MCF 10A (cell line): ENCODE measurements around the gene ARSG. TPM values are rescaled to one million over a fixed set of nuclear protein-coding genes. Genes with fewer than 3 reads are reported as not detected.
A peak's percentile ranks its signal among the peaks of the same experiment; 100 is the strongest.
"Not testable (repeated sequence)": the region's sequence is repeated elsewhere in the genome, so short reads cannot be mapped to it uniquely, and the experiment has no call there.

Source experiments
- BruUV-seq: library from RNA; stranded (reverse); fragments of 400-500 nt; replicated peaks from 2 replicates; lab custom pipeline; 2021; lab: Mats Ljungman, UMichigan
- CTCF ChIA-PET: fragments of 300-600 bp; sonication (Branson Sonifier 250); formaldehyde crosslinking; extraction: SDS; loops from one replicate; lab custom pipeline; 2021; ENCODE audit warnings: antibody characterized with exemption, inconsistent platforms; lab: Yijun Ruan, JAX
- POLR2A ChIA-PET: fragments of 300-600, 350-650 bp; sonication (Branson Sonifier 250); formaldehyde crosslinking; extraction: SDS; loops from one replicate; lab custom pipeline; 2020; ENCODE audit warnings: antibody characterized with exemption, inconsistent platforms; lab: Yijun Ruan, JAX
- DNase-seq: peaks from one replicate; pipeline ENCODE4 v3.0.0-alpha.2; 2018; ENCODE audit not compliant: unreplicated experiment
- H3K27ac Mint-ChIP-seq: one replicate; pipeline ENCODE4 v1.8.0; 2022; ENCODE audit warnings: mild to moderate bottlenecking, low read depth, mixed read lengths; ENCODE audit not compliant: unreplicated experiment
- H3K27me3 Mint-ChIP-seq: one replicate; pipeline ENCODE4 v1.8.0; 2022; ENCODE audit warnings: mixed read lengths; ENCODE audit not compliant: insufficient read depth, unreplicated experiment
- H3K36me3 Mint-ChIP-seq: one replicate; pipeline ENCODE4 v1.8.0; 2022; ENCODE audit warnings: mild to moderate bottlenecking, moderate library complexity, mixed read lengths; ENCODE audit not compliant: insufficient read depth, unreplicated experiment
- H3K4me1 Mint-ChIP-seq: one replicate; pipeline ENCODE4 v1.8.0; 2022; ENCODE audit warnings: mixed read lengths; ENCODE audit not compliant: insufficient read depth, unreplicated experiment
- H3K4me3 Mint-ChIP-seq: one replicate; pipeline ENCODE4 v1.8.0; 2022; ENCODE audit warnings: mild to moderate bottlenecking, moderate library complexity, mixed read lengths; ENCODE audit not compliant: unreplicated experiment
- H3K9me3 Mint-ChIP-seq: one replicate; pipeline ENCODE4 v1.8.0; 2022; ENCODE audit warnings: mixed read lengths; ENCODE audit not compliant: unreplicated experiment
- CTCF ChIP-seq: fragments of 200-600 bp; IDR thresholded peaks from one replicate; pipeline ENCODE4 v1.8.0; 2022; ENCODE audit warnings: antibody characterized with exemption, mild to moderate bottlenecking; ENCODE audit not compliant: unreplicated experiment
- intact Hi-C: fragments of 100-400 bp; cut with micrococcal nuclease; formaldehyde crosslinking; loops from 2 replicates; pipeline ENCODE4 v1.14.1; 2022
- total RNA-seq: library from RNA; stranded (reverse); gene quantifications from 2 replicates; pipeline ENCODE4 v1.2.3, GENCODE V29; 2022

Gene ARSG
- total RNA-seq, 1 experiment from 2014 or later: 5.9 TPM

DNA sequence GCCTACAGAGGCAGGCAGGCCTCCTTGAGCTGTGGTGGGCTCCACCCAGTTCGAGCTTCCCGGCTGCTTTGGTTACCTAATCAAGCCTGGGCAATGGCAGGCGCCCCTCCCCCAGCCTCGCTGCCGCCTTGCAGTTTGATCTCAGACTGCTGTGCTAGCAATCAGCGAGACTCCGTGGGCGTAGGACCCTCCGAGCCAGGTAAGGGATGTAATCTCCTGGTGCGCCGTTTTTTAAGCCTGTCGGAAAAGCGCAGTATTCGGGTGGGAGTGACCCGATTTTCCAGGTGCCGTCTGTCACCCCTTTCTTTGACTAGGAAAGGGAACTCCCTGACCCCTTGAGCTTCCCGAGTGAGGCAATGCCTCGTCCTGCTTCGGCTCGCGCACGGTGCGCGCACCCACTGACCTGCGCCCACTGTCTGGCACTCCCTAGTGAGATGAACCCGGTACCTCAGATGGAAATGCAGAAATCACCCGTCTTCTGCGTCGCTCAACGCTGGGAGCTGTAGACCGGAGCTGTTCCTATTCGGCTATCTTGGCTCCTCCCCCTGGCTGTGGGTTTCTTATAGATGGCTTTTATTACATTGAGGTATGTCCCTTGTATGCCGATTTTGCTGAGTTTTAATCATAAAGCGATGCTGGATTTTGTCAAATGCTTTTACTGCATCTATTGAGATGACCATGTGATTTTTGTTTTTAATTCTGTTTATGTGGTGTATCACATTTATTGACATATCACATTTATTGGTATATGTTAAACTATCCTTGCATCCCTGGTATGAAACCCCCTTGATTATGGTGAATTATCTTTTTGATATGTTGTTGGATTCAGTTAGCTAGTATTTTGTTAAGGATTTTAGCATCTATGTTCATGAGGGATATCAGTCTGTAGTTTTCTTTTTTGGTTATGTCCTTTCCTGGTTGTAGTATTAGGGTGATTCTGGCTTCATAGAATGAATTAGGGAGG is 122.6 kb downstream of the ARSG start:
- Mint-ChIP-seq H3K4me3 (peak overlapping the region; percentile 86), H3K4me1 (peaks cover 12% of the 10 kb centered on the region)
- H3K9me3 Mint-ChIP-seq, intact Hi-C loops, BruUV-seq, H3K36me3 Mint-ChIP-seq, H3K27ac Mint-ChIP-seq, H3K27me3 Mint-ChIP-seq: not testable (repeated sequence)
- POLR2A ChIA-PET: interaction anchor here (1.0 to 2.4 kb wide), 3 partner anchors 11 to 165 kb away, joined by 3 to 11 read pairs (median 7); partner anchors contain the start of genes AMZ2 and WIPI1
- CTCF ChIA-PET: interaction anchor here (0.8 kb wide), 1 partner anchor 17 kb away, joined by 3 read pairs; no protein-coding TSS in a partner anchor
- DNase-seq: peak; percentile 55

GRCh38 chr17:68414901-68415300 is 123.6 kb downstream of the ARSG start:
- H3K27ac Mint-ChIP-seq, H3K36me3 Mint-ChIP-seq, H3K9me3 Mint-ChIP-seq, DNase-seq, BruUV-seq, intact Hi-C loops, H3K27me3 Mint-ChIP-seq: not testable (repeated sequence)
- Mint-ChIP-seq H3K4me3 (peak overlapping the region; percentile 86), H3K4me1 (peaks cover 12% of the 10 kb centered on the region)
- POLR2A ChIA-PET: interaction anchor here (1.9 to 2.4 kb wide), 2 partner anchors 10 to 166 kb away, joined by 7 to 11 read pairs; partner anchors contain the start of gene AMZ2
- CTCF ChIA-PET: interaction anchor here (0.8 kb wide), 1 partner anchor 16 kb away, joined by 3 read pairs; no protein-coding TSS in a partner anchor

DNA sequence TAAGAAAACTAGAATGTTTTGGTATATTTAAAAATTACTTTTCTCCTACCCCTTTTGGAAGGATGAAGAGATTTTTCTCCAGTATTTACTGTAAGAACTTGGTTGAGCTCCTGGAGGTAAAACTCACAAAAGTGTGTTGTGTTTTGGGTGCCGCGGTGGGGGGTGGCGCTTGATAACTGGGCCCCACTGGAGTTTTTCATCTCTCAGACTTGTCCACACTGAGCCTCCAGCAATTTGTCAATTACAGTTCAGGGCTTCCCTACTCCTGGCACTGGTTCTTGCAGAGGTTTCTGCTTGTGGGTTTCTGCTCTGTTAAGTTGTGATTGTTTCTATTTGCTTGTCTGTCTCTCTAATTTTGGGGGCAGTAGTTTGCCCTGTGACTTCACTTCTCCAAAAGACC is 126.0 kb downstream of the ARSG start:
- POLR2A ChIA-PET: interaction anchor here (1.4 kb wide), 1 partner anchor 170 kb away, joined by 3 read pairs; no protein-coding TSS in a partner anchor
- no peak for DNase-seq
- Mint-ChIP-seq H3K9me3 (no peaks in the 10 kb centered on the region), H3K4me1 (peaks cover 12% of the 10 kb centered on the region), H3K27me3 (no peaks in the 10 kb centered on the region), H3K27ac (no peak overlapping the region), H3K4me3 (no peak overlapping the region), H3K36me3 (peaks cover 13% of the 10 kb centered on the region)
- intact Hi-C loops: no loop called here
- TF ChIP-seq CTCF: no peak
- CTCF ChIA-PET: interaction anchor here (0.6 to 1.5 kb wide), 2 partner anchors 11 to 17 kb away, joined by 3 read pairs; no protein-coding TSS in a partner anchor
- no TSS peak for BruUV-seq

DNA sequence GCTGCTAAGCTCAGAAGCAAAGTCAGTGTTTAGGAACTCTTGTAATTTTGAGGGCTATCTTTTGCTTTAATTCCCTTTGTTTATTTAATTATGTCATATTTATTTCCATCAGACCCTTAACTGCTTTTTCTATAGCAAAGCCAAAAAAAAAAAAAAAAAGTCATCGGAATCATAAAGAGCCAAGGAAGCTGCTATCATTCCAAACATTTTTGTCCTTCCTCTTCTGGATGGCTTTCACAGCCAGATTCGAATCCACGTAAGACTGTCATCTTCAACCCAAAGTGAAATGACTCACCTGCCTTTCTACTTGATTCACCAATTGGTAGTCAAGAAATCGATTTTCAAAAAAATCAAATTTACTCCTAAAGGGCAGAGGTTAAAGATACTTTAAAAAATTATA is 127.6 kb downstream of the ARSG start:
- ChIA-PET CTCF (interaction anchor here (0.7 to 1.1 kb wide), 2 partner anchors 18 to 20 kb away, joined by 3 to 4 read pairs; no protein-coding TSS in a partner anchor), POLR2A (interaction anchor here (1.1 kb wide), 1 partner anchor 36 kb away, joined by 4 read pairs; no protein-coding TSS in a partner anchor)
- Mint-ChIP-seq H3K4me1 (peaks cover 11% of the 10 kb centered on the region), H3K9me3 (no peaks in the 10 kb centered on the region), H3K27me3 (no peaks in the 10 kb centered on the region), H3K36me3 (peaks cover 16% of the 10 kb centered on the region), H3K4me3 (no peak overlapping the region), H3K27ac (no peak overlapping the region)
- no TSS peak for BruUV-seq
- intact Hi-C loops: no loop called here
- TF ChIP-seq CTCF: no peak
- no peak for DNase-seq
